Measurements from ENCODE around the gene MECP2. TPM values are rescaled to one million over a fixed set of nuclear protein-coding genes. Genes with fewer than 3 reads are reported as not detected.

Gene MECP2
- total and polyA plus RNA-seq, 2 donors (not counting 1 experiment from before 2014, with no cell fraction given) = 20.0 to 122 TPM

DNA sequence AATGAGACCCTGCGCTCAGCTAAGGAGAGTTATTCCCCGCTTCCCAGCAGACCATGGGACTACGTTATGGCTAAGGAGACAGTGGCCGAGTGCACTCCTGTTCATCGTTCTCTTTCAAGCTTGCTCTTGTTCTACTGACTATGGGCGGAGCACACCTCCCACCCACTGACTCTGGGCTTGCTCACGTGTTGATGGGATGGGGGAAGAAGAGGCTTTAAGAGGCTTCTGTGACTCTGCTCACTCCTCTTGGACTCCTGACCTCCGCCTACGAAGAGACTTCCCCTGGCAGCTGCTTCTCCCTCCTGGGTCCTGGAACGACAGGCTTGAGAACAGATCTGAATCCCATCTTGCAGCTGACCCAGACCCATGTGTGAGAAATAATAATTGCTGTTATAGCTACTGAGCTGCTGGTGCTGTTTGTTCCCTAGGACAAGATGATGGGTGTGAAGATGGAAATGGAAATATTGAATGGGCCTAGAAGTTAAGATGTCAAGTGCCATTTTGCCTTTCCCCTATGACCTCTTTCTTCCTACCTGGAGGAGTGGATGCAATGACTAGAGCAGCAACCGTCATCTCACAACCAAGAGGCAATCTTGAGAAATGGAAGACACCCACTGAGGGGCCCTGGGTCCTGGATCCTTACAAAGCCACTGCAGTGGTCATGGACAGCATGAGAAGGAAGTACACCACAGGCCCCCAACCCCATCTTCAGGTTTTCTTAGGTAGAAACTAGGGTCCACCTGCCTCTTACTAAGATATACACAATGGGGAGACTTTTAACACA is 39.1 kb downstream of the MECP2 start:
- no peaks in the 10 kb centered on the region for H3K9me3 Mint-ChIP-seq (ENCODE audit: insufficient read depth)

More for the DNA sequence above, 39.1 kb downstream of the MECP2 start:
- no peaks in the 10 kb centered on the region for H3K27me3 Mint-ChIP-seq
- no peak overlapping the region for H3K4me2 ChIP-seq (replicated peaks; ENCODE audit: low read depth, low read length, poor library complexity, severe bottlenecking)
- H3K27ac ChIP-seq (ENCODE audit: low read length in 2 of 2) = no peak overlapping the region
- H3K4me1 ChIP-seq (ENCODE audit: control insufficient read depth in 2 of 2, insufficient read depth in 2 of 2, low read length in 2 of 2) = peaks cover 5% of the 10 kb centered on the region in 2 donors
- no peaks in the 10 kb centered on the region for H3K9me3 ChIP-seq (ENCODE audit: control extremely low read depth in 1 of 3, control insufficient read depth in 2 of 3, insufficient read depth in 1 of 3, low read length in 2 of 3)
- no peak overlapping the region for H3K4me3 ChIP-seq (ENCODE audit: control extremely low read depth in 1 of 5, extremely low read depth in 1 of 5, insufficient read depth in 1 of 5, low read depth in 2 of 5, low read length in 4 of 5)
- ATAC-seq (ENCODE audit: low read depth) (no peak), DNase-seq (no peak)
- WGBS (ENCODE audit: insufficient coverage) = 100% methylated on average over 1 of the region's 11 CpGs
- H3K4me3 Mint-ChIP-seq = no peak overlapping the region
- H3K79me2 ChIP-seq (ENCODE audit: control insufficient read depth, insufficient read depth, low read length) = peaks cover 64% of the 10 kb centered on the region
- ChIA-PET CTCF (interaction anchor here (0.8 kb wide), 1 partner anchor 11 kb away, joined by 3 read pairs; no protein-coding TSS in a partner anchor), POLR2A (no interaction called here)
- H3K36me3 ChIP-seq (replicated peaks in 1 of 2; ENCODE audit: control extremely low read depth in 1 of 2, control insufficient read depth in 1 of 2, extremely low read depth in 1 of 2, insufficient read depth in 2 of 2, low read length in 1 of 2) = peaks cover 0 to 8% of the 10 kb centered on the region in 2 experiments
- no peak overlapping the region for H3K27ac Mint-ChIP-seq
- intact Hi-C loops (cut with micrococcal nuclease) = no loop called here
- peaks cover 43% of the 10 kb centered on the region for H3K4me1 Mint-ChIP-seq
- peaks cover 35% of the 10 kb centered on the region for H4K20me1 ChIP-seq (ENCODE audit: control insufficient read depth, insufficient read depth, low read length, poor library complexity, severe bottlenecking)
- H3K9ac ChIP-seq (ENCODE audit: low read length) = no peak overlapping the region
- no peak for TF ChIP-seq CTCF (IDR thresholded peaks at IDR 0.05)
- TF ChIP-seq EZH2 (IDR thresholded peaks at IDR 0.05; ENCODE audit: borderline replicate concordance, insufficient read depth, low read depth, low read length, poor library complexity, severe bottlenecking) = no peak
- H3K27me3 ChIP-seq (replicated peaks in 1 of 4; ENCODE audit: control extremely low read depth in 1 of 4, control insufficient read depth in 3 of 4, insufficient read depth in 4 of 4, low read length in 3 of 4) = no peaks in the 10 kb centered on the region
- no peak overlapping the region for H2AFZ ChIP-seq (ENCODE audit: insufficient read depth, low read depth, low read length, poor library complexity, severe bottlenecking)

Data from B cell (primary cell).